HG03108 (cell line): Measurements from ENCODE around the gene KLK5.

ENCODE experiments used
- ATAC-seq: cut with Tn5 transposase; IDR thresholded peaks from one replicate; pipeline ENCODE4 v1.9.1; 2021; ENCODE audit warnings: moderate library complexity; ENCODE audit not compliant: unreplicated experiment

The KLK5 gene

GRCh38 chr19:50969413-50969760 is 16.5 kb upstream of the KLK5 start, which contains the start of gene KLK6:
Gene KLK6 (minus strand): TSS chr19:50969591. CDS start chr19:50968104, 1,487 bp downstream.
- no peak for ATAC-seq

DNA sequence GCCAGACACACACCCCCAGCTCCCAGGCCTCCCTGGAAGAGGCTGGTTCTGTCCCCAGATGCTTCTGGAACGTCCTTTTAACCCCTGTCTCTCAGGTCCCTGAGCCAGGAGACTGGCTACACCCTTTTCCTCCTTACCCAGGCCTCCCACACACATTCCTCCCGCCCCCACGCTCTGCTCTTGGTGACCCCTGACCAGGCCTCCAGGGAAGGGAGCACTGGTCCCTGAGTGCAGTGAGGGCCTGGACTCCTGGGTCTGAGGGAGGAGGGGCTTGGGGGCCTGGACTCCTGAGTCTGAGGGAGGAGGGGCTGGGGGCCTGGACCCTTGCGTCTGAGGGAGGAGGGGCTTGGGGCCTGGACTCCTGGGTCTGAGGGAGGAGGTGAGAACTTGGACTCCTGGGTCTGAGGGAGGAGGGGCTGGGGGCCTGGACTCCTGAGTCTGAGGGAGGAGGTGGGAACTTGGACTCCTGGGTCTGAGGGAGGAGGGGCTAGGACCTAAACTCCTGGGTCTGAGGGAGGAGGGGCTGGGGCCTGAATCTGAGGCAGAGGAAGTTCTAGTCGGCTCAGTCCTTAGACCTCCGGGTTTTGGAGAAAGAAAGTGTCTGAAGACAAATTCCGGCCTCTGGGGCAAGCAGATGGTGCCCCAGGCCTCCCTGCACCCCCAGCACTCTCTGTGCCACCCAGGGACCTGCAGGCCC is 16.0 kb upstream of the KLK5 start:
- ATAC-seq = no peak

DNA sequence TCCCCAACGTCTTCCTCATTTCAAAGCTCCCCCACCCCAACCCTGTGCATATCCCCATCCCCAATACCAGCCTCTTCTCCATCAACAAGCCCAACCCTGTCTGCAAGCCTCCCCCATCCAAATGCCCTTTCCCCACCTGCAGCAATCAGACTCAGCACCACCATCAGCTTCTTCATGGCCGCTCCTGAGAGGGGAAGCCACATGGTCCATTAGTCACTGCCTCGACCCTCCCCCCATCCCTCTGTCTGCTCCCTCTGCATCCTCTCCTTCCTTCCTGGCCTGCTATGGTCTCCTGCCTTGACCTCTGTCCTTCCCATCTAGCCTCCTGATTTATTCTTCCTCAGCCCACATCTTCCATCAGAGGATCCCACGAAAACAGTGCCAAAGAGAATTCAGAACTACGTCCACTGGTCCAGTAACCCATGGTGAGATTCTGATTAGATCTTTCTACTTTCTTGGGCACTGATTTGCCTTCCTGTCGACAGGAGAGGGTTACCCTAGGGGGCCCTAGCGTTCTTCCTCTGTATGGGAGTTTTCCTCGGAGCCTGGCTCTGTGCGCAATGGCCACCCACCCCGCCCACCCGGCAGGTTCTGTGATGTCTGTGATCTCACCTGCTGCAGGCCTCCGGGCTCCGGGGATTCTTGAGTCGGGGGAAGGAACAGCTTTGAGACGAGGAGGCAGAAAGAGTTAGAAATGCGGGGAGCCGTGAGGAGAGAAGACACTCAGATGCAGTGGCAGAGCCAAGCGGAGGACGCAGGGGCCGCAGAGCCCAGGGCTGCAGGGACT is 15.3 kb upstream of the KLK5 start:
- no peak for ATAC-seq

DNA sequence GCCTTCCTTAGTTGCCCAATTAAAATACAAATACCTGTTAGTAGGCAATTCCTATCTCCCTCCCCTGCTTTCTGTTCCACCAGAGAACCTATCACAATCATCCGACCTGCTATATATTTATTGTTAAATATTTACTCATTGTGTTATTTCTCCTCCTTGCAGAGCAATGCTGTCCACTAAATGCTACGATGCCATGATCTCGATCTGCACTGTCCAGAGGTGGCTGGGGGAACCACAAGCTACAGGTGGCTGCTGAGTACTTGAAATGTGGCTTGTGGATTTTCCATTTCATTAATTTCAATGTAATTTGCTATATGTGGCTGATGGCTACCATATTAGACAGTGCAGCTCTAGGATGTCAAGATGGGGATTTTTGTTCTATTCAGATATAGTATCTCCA is 11.4 kb upstream of the KLK5 start:
- no peak for ATAC-seq

DNA sequence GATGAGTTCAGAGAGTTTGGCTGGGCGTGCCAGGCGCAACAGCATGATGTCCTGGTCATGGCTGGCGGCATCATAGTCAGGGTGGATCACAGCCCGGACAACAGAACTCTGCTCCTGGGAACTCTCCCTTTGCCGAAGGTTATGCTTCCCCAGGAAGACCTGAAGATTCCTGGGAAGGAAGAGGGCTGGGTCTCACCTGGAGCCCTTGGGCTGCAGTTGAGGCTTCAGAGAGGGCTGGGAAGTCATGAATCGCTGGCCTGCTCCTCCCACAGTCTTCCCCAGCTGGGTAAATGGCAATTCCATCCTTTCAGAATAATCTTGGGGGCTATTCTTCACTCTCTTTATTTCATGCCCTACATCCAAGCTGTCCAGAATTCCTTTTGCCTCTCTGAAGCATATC is 10.5 kb upstream of the KLK5 start:
- ATAC-seq = no peak

DNA sequence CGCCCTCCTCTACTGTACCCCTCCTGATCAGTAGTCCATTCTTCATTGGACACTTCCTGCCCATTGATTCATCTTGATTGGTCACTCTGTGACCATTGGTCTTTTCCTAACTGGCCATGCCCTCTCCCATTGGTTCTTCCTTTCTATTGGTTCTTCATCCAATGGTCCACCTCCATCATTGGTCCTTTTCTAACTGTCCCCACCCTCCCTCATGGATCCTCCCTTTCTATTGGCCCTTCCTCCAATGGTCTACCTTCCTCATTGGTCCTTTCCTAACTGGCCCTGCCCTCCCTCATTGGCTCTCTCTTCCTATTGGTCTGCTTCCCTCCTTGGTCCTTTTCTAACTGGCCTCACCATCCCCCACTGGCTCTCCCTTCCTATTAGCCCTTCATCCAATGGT is 9.4 kb upstream of the KLK5 start:
- no peak for ATAC-seq

DNA sequence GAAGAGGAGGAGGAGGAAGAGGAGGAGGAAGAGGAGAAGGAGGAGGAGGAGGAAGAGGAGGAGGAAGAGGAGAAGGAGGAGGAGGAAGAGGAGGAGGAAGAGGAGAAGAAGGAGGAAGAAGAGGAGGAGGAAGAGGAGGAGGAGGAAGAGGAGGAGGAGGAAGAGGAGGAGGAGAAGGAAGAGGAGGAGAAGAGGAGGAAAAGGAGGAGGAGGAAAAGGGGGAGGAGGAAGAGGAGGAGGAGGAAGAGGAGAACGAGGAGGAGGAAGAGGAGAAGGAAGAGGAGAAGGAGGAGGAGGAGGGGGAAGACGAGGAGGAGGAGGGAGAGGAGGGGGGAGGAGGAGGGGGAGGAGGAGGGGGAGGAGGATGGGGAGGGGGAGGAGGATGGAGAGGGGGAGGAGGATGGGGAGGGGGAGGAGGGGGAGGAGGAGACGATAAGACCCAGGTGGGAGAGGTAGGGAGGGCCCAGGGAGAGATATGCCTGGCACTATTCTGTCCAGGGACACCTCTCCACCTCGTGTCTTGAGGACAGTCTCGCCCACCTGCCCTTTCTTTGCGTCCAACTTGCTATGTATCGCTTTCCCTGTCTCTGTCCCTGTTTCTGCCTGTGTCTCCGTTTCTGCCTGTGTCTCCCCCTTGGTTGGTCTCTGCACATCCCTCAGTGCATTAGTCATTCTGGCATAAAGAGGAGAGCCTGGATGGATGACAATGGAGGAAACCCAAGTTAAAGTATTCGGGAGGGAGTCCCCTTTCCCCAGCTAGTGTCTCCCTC is 7.1 kb upstream of the KLK5 start:
- no peak for ATAC-seq

GRCh38 chr19:50957587-50957986 is 4.7 kb upstream of the KLK5 start:
- no peak for ATAC-seq

- no peak for ATAC-seq
Observed at GRCh38 chr19:50949861-50950260, 3.0 kb downstream of the KLK5 start.

GRCh38 chr19:50947123-50947522 is 5.7 kb downstream of the KLK5 start:
- ATAC-seq = no peak

- ATAC-seq = no peak
Observed at GRCh38 chr19:50944795-50945194, 8.0 kb downstream of the KLK5 start.

- no peak for ATAC-seq
Observed at GRCh38 chr19:50943074-50943828, 9.6 kb downstream of the KLK5 start.

DNA sequence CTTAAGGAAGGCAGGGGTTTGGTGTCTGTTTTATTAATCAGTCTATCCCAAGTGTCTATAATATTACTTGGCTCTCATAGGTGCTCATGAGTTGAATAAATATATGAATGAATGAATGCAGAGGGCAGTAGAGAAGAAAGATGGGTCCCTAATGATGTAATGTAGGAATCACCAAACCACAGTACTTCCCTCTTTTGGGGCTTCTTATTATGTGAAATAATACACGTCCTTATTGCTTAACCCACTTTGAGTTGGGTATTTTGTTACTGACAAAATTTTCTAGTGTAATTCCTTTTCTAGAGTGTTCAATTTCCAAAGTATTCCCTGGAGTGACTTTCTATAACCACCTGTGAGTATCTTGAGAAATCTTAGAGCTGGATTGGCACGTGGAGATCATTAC is 13.2 kb downstream of the KLK5 start:
- no peak for ATAC-seq

DNA sequence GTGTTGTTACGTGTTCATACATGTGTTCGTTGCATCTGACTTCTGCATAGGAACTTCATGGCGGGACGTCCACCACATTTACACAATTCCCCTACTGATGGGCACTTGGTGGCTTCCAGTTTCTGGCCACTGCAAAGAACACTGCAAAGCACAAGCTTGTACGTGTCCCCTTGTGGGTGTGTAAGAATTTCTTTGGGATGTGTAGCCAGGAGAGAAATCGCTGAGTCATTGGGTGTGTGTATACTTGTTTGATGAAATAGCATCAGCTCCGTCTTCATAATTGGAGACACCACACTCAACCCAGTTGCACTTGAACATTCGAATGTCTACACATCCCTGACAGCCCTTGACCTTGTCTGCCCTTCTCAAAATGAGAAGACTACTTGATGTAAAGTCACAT is 19.2 kb downstream of the KLK5 start:
- ATAC-seq = no peak

- no peak for ATAC-seq
Observed at GRCh38 chr19:50932690-50933083, 20.2 kb downstream of the KLK5 start.

DNA sequence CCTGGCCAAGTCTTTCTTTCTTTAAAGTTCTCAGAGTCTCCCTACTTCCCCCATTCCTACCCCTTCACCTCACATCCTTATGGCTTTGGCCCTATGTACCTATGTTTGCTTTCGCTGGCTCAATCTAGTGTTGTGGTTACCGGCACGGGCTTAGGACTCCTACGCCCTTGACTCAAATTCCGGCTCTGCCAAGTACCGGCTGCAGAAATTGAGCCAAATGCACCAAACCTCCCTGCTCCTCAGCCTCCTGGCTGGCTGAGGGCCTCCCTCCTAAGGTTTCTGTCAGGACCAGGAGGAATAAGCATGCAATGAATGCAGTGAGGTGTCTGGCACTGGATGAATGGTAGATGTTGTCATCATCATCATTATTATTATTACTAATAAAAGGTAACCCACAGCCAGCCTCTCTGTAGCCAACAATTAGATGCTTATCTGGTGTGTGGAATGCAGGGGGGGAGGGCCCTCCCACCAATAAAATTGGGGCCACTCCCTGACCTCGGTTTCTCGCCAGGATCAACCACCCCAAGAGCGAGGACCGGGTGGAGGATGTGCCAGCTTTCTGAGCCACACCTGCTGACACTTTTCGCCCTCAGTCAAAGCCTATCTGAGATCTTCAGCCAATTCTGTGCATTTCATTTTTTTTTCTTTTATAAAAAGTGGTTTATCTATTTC is 20.7 kb downstream of the KLK5 start:
- ATAC-seq = no peak

GRCh38 chr19:50931023-50931422 is 21.8 kb downstream of the KLK5 start:
- no peak for ATAC-seq

DNA sequence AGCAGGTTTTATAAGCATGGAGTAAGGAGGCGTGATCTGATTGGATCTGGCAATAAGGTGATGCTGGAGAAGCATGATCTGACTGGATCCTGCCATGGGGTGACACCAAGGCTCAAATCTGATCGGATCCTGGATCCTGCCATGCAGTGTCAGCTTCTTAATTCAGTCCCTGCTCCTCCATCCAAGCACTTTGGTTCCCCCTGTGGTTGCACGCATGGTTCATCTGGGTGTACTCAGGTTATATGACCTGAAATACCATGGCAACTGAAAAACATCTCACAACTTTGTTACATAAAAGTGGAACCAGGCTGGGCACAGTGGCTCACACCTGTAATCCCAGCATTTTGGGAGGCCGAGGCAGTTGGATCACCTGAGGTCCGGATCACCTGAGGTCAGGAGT is 24.0 kb downstream of the KLK5 start:
- ATAC-seq = no peak

GRCh38 chr19:50926144-50926543 is 26.7 kb downstream of the KLK5 start:
- ATAC-seq = no peak

- no peak for ATAC-seq
Observed at GRCh38 chr19:50925734-50926133, 27.1 kb downstream of the KLK5 start.

DNA sequence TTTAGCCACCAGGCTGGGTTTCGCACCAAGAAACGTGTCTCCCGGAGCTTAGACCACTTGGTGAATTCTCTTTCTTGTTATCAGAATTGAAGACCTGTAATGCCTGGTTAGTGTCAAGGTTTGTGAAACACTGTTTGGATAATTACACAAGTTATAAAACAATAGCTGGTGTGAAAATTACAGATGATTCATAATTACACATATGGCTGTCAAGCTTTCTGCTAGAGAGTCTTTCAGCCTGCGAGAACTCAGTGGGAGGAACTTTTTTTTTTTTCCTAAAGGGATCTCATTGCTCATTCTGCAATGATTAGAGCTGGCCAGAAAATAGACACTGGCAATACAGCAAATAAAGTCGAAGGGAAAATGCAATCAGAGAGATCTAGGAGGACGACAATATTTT is 28.3 kb downstream of the KLK5 start:
- ATAC-seq = no peak
